SK-N-SH (cell line): ENCODE data around the gene ITGB3BP. TPM values are rescaled to one million over a fixed set of nuclear protein-coding genes. Genes with fewer than 3 reads are reported as not detected.

Experiments used
- CTCF ChIA-PET: fragments of 300-600, 350-600 bp; formaldehyde crosslinking; extraction: SDS; loops from one replicate; lab custom pipeline; 2021; lab: Yijun Ruan, JAX
- POLR2A ChIA-PET: fragments of 350-600 bp; sonication (Branson Sonifier 250); formaldehyde crosslinking; extraction: SDS; loops from one replicate; lab custom pipeline; 2020; ENCODE audit warnings: antibody characterized with exemption, inconsistent platforms; lab: Yijun Ruan, JAX
- DNase-seq: peaks from one replicate; pipeline ENCODE4 v3.0.0; 2012
- H2AFZ ChIP-seq: fragments of 200-600 bp; sonication (generic); 2 replicates; pipeline ENCODE4 v1.8.1; 2016; ENCODE audit warnings: antibody characterized with exemption, mild to moderate bottlenecking, low read depth
- H3F3A ChIP-seq: fragments of 200-600 bp; sonication (generic); replicated peaks from 2 replicates; pipeline ENCODE3; 2016; ENCODE audit warnings: antibody characterized with exemption, mild to moderate bottlenecking; ENCODE audit not compliant: insufficient read depth
- H3K27ac ChIP-seq, 2 experiments: fragments of 200-500 bp in 1 of 2; fragments of 200-600 bp in 1 of 2; sonication (Bioruptor generic) in 1 of 2; sonication (generic), shearing (Covaris generic) in 1 of 2; 2 replicates each; pipeline versions ENCODE4 v1.5.1 to v1.6.1; 2014 to 2016; ENCODE audit warnings: low read depth in 2 of 2, inconsistent platforms in 1 of 2, low read length in 1 of 2, mild to moderate bottlenecking in 1 of 2, mixed read lengths in 1 of 2
- H3K27me3 ChIP-seq: fragments of 200-600 bp; sonication (generic), shearing (Covaris generic); 2 replicates; pipeline ENCODE4 v1.6.1; 2016; ENCODE audit warnings: mixed run types; ENCODE audit not compliant: insufficient read depth
- H3K36me3 ChIP-seq, 2 experiments: fragments of 200-500 bp in 1 of 2; fragments of 200-600 bp in 1 of 2; sonication (Bioruptor generic) in 1 of 2; sonication (generic) in 1 of 2; replicated peaks in 1 of 2; 2 replicates each; pipeline versions ENCODE3 to v1.5.1; 2014 to 2016; ENCODE audit warnings: low read length in 1 of 2, mild to moderate bottlenecking in 1 of 2; ENCODE audit not compliant: insufficient read depth in 2 of 2, control insufficient read depth in 1 of 2
- H3K4me1 ChIP-seq, 2 experiments: fragments of 200-500 bp in 1 of 2; fragments of 200-600 bp in 1 of 2; sonication (Bioruptor generic) in 1 of 2; sonication (generic), shearing (Covaris generic) in 1 of 2; 2 replicates each; pipeline versions ENCODE4 v1.5.1 to v1.6.1; 2014 to 2016; ENCODE audit warnings: low read depth in 1 of 2, low read length in 1 of 2, mixed run types in 1 of 2; ENCODE audit not compliant: insufficient read depth in 2 of 2, control insufficient read depth in 1 of 2
- H3K4me2 ChIP-seq: fragments of 200-600 bp; sonication (generic), shearing (Covaris generic); 2 replicates; pipeline ENCODE4 v1.6.1; 2017; ENCODE audit warnings: mixed run types
- H3K4me3 ChIP-seq, 2 experiments: fragments of 200-500 bp in 1 of 2; fragments of 200-600 bp in 1 of 2; sonication (Bioruptor generic) in 1 of 2; sonication (generic), shearing (Covaris generic) in 1 of 2; 2 replicates each; pipeline versions ENCODE4 v1.5.1 to v1.8.1; 2014 to 2016; ENCODE audit warnings: low read depth in 2 of 2, inconsistent platforms in 1 of 2, low read length in 1 of 2, mild to moderate bottlenecking in 1 of 2, mixed read lengths in 1 of 2, moderate library complexity in 1 of 2
- H3K79me2 ChIP-seq: fragments of 200-600 bp; sonication (generic); 2 replicates; pipeline ENCODE4 v1.8.1; 2017; ENCODE audit warnings: mild to moderate bottlenecking; ENCODE audit not compliant: insufficient read depth
- H3K9ac ChIP-seq: fragments of 200-600 bp; sonication (generic); 2 replicates; pipeline ENCODE4 v1.6.1; 2017; ENCODE audit warnings: mixed run types
- H3K9me2 ChIP-seq: fragments of 200-600 bp; sonication (generic); 2 replicates; pipeline ENCODE4 v1.6.1; 2017; ENCODE audit warnings: mixed run types
- H3K9me3 ChIP-seq: fragments of 200-600 bp; sonication (generic); 2 replicates; pipeline ENCODE4 v1.6.1; 2017; ENCODE audit warnings: mixed run types, mild to moderate bottlenecking, moderate library complexity
- H4K20me1 ChIP-seq: fragments of 200-600 bp; sonication (generic); 2 replicates; pipeline ENCODE4 v1.6.1; 2017; ENCODE audit warnings: mild to moderate bottlenecking, mixed run types; ENCODE audit not compliant: insufficient read depth
- CHD2 ChIP-seq: fragments of 150-350 bp; IDR thresholded peaks from 2 replicates; pipeline ENCODE4 v1.6.1; 2018; ENCODE audit warnings: low read length; ENCODE audit not compliant: partially characterized antibody
- CTCF ChIP-seq: fragments of 200-600 bp; sonication (generic); IDR thresholded peaks from 2 replicates; pipeline ENCODE4 v1.6.1; 2017; ENCODE audit warnings: antibody characterized with exemption, mild to moderate bottlenecking, moderate library complexity
- ELF1 ChIP-seq: IDR thresholded peaks from 2 replicates; pipeline ENCODE4 v1.4.0; 2012
- FOXJ3 ChIP-seq: sonication (generic); formaldehyde crosslinking; IDR thresholded peaks from 2 replicates; pipeline ENCODE4 v1.5.1; 2020; ENCODE audit warnings: mild to moderate bottlenecking, missing genetic modification reagents
- IRF3 ChIP-seq: fragments of 150-350 bp; IDR thresholded peaks from 2 replicates; pipeline ENCODE4 v1.6.1; 2016; ENCODE audit warnings: mild to moderate bottlenecking, low read depth, low read length
- MEF2A ChIP-seq: IDR thresholded peaks from 2 replicates; pipeline ENCODE4 v1.4.0; 2012; ENCODE audit warnings: low read depth, borderline replicate concordance
- MXI1 ChIP-seq: IDR thresholded peaks from 2 replicates; pipeline ENCODE4 v1.6.1; 2012; ENCODE audit warnings: mild to moderate bottlenecking, low read depth, low read length, improper control_type of control experiment
- NFIC ChIP-seq: IDR thresholded peaks from 2 replicates; pipeline ENCODE4 v1.4.0; 2012; ENCODE audit warnings: borderline replicate concordance
- NRF1 ChIP-seq: IDR thresholded peaks from 2 replicates; pipeline ENCODE4 v1.6.1; 2012; ENCODE audit warnings: low read depth, mild to moderate bottlenecking, low read length
- RAD21 ChIP-seq: IDR thresholded peaks from 2 replicates; pipeline ENCODE4 v1.6.1; 2012; ENCODE audit warnings: mild to moderate bottlenecking, low read length
- RCOR1 ChIP-seq: fragments of 150-350 bp; IDR thresholded peaks from 2 replicates; pipeline ENCODE4 v1.6.1; 2017; ENCODE audit warnings: antibody characterized with exemption, low read length
- REST ChIP-seq: IDR thresholded peaks from 2 replicates; pipeline ENCODE4 v1.6.1; 2012; ENCODE audit warnings: mild to moderate bottlenecking, low read depth, low read length, moderate library complexity
- RFX5 ChIP-seq: IDR thresholded peaks from 2 replicates; pipeline ENCODE4 v1.6.1; 2012; ENCODE audit warnings: mild to moderate bottlenecking, improper control_type of control experiment, low read length
- RXRA ChIP-seq: IDR thresholded peaks from 2 replicates; pipeline ENCODE4 v1.4.0; 2012; ENCODE audit warnings: low read depth, mild to moderate bottlenecking, borderline replicate concordance
- SIN3A ChIP-seq: IDR thresholded peaks from 2 replicates; pipeline ENCODE4 v1.6.1; 2012; ENCODE audit warnings: low read depth, mild to moderate bottlenecking, low read length, moderate library complexity, borderline replicate concordance
- SMC3 ChIP-seq: IDR thresholded peaks from 2 replicates; pipeline ENCODE4 v1.6.1; 2012; ENCODE audit warnings: low read depth, low read length, improper control_type of control experiment
- TAF1 ChIP-seq: IDR thresholded peaks from 2 replicates; pipeline ENCODE4 v1.6.1; 2012; ENCODE audit warnings: low read depth, mild to moderate bottlenecking, low read length, moderate library complexity, borderline replicate concordance
- TEAD4 ChIP-seq: IDR thresholded peaks from 2 replicates; pipeline ENCODE4 v1.4.0; 2012; ENCODE audit warnings: mild to moderate bottlenecking, borderline replicate concordance; ENCODE audit not compliant: insufficient read depth
- YY1 ChIP-seq: IDR thresholded peaks from 2 replicates; pipeline ENCODE4 v1.4.0; 2012; ENCODE audit warnings: low read depth, mild to moderate bottlenecking
- WGBS: methylation state at CpG from one replicate; pipeline ENCODE4 v1.1.6; 2017; ENCODE audit warnings: low lambda C conversion rate; 5-methylcytosine and 5-hydroxymethylcytosine counted together
- polyA plus RNA-seq, 3 experiments: library from polyadenylated mRNA; depleted of rRNA; stranded (reverse); fragments of >200 nt; gene quantifications; 2 replicates each; pipeline ENCODE4 v1.2.3, GENCODE V29; 2012

The ITGB3BP gene
- polyA plus RNA-seq, 1 of the 3 experiments (the other 2 are of a cell fraction): 9.9 TPM

GRCh38 chr1:63435161-63435560, 87.9 kb downstream of the ITGB3BP start:
- Histone ChIP-seq H3K9ac (no peak overlapping the region), H3K27ac (no peak overlapping the region), H3K27me3 (no peaks in the 10 kb centered on the region), H3K4me2 (no peak overlapping the region), H3K9me2 (no peaks in the 10 kb centered on the region), H3K9me3 (0 out of 2 replicates have a peak, but pooled peaks cover 3% of the 10 kb centered on the region), H4K20me1 (no peaks in the 10 kb centered on the region), H3K4me3 (no peak overlapping the region), H3K4me1 (no peaks in the 10 kb centered on the region), H3K79me2 (no peaks in the 10 kb centered on the region), H2AFZ (no peak overlapping the region), H3F3A (no peaks in the 10 kb centered on the region), H3K36me3 (peaks cover 4 to 20% of the 10 kb centered on the region in 2 experiments)
- POLR2A ChIA-PET: no interaction called here
- no peak for DNase-seq
- WGBS: 85% methylated on average over 4 of the region's 4 CpGs
- TF ChIP-seq TAF1 (no peak), TEAD4 (no peak), CTCF (no peak), REST (no peak), SIN3A (no peak), RAD21 (no peak), CHD2 (no peak), YY1 (no peak), RXRA (no peak), MXI1 (no peak), FOXJ3 (CRISPR knock-in tag) (no peak), SMC3 (no peak), RFX5 (no peak), NFIC (no peak), MEF2A (no peak), RCOR1 (no peak), ELF1 (no peak), IRF3 (no peak), NRF1 (no peak)
- CTCF ChIA-PET: interaction anchor here (1.0 to 4.3 kb wide), 2 partner anchors 71 to 108 kb away, joined by 3 to 31 read pairs; no protein-coding TSS in a partner anchor
